H9 (cell line): ENCODE measurements around the gene PASD1. TPM values are rescaled to one million over a fixed set of nuclear protein-coding genes. Genes with fewer than 3 reads are reported as not detected.

Source experiments
- DNase-seq: peaks from one replicate; pipeline ENCODE4 v3.0.0-alpha.2; 2017
- H2AFZ ChIP-seq: one replicate; pipeline ENCODE4 v1.6.1; 2013; ENCODE audit warnings: mild to moderate bottlenecking, low read length, control low read depth, moderate library complexity
- H2AK5ac ChIP-seq: 2 replicates; pipeline ENCODE4 v1.6.1; 2013; ENCODE audit warnings: low read length, control low read depth, mixed read lengths; ENCODE audit not compliant: insufficient read length
- H2BK120ac ChIP-seq: one replicate; pipeline ENCODE4 v1.6.1; 2013; ENCODE audit warnings: low read depth, mild to moderate bottlenecking, low read length, control low read depth, inconsistent platforms; ENCODE audit not compliant: poor library complexity, severe bottlenecking
- H2BK12ac ChIP-seq: 2 replicates; pipeline ENCODE4 v1.6.1; 2013; ENCODE audit warnings: low read length, control low read depth, mixed read lengths, low read depth; ENCODE audit not compliant: insufficient read length
- H2BK15ac ChIP-seq: 2 replicates; pipeline ENCODE4 v1.6.1; 2013; ENCODE audit warnings: low read depth, low read length, control low read depth
- H2BK20ac ChIP-seq: one replicate; pipeline ENCODE4 v1.6.1; 2013; ENCODE audit warnings: low read depth, mild to moderate bottlenecking, low read length, control low read depth, inconsistent platforms; ENCODE audit not compliant: poor library complexity, severe bottlenecking
- H2BK5ac ChIP-seq: 2 replicates; pipeline ENCODE4 v1.6.1; 2013; ENCODE audit warnings: low read length, control low read depth, mixed read lengths; ENCODE audit not compliant: insufficient read length
- H3K14ac ChIP-seq: 2 replicates; pipeline ENCODE4 v1.6.1; 2013; ENCODE audit warnings: low read length, control low read depth; ENCODE audit not compliant: insufficient read depth
- H3K18ac ChIP-seq: 2 replicates; pipeline ENCODE4 v1.6.1; 2013; ENCODE audit warnings: low read depth, mild to moderate bottlenecking, mixed read lengths, low read length, control low read depth; ENCODE audit not compliant: insufficient read length
- H3K23ac ChIP-seq: 2 replicates; pipeline ENCODE4 v1.6.1; 2013; ENCODE audit warnings: low read length, control low read depth, mixed read lengths, low read depth; ENCODE audit not compliant: insufficient read length
- H3K23me2 ChIP-seq: 2 replicates; pipeline ENCODE4 v1.6.1; 2013; ENCODE audit warnings: low read depth, mild to moderate bottlenecking, mixed read lengths, low read length, control low read depth; ENCODE audit not compliant: insufficient read length, poor library complexity, severe bottlenecking
- H3K27ac ChIP-seq: 2 replicates; pipeline ENCODE4 v1.5.1; 2013; ENCODE audit warnings: low read length, control low read depth, mixed read lengths, low read depth; ENCODE audit not compliant: insufficient read length
- H3K27me3 ChIP-seq: 2 replicates; pipeline ENCODE4 v1.6.1; 2013; ENCODE audit warnings: low read length, control low read depth, inconsistent platforms; ENCODE audit not compliant: insufficient read depth
- H3K4ac ChIP-seq: 2 replicates; pipeline ENCODE4 v1.6.1; 2013; ENCODE audit warnings: low read depth, mild to moderate bottlenecking, control low read depth, inconsistent platforms, low read length, moderate library complexity
- H3K4me1 ChIP-seq: 2 replicates; pipeline ENCODE4 v1.6.1; 2013; ENCODE audit warnings: low read length, control low read depth, inconsistent platforms; ENCODE audit not compliant: insufficient read depth
- H3K4me2 ChIP-seq: 2 replicates; pipeline ENCODE4 v1.6.1; 2013; ENCODE audit warnings: low read length, control low read depth, mixed read lengths; ENCODE audit not compliant: insufficient read length, insufficient read depth
- H3K56ac ChIP-seq: 2 replicates; pipeline ENCODE4 v1.6.1; 2013; ENCODE audit warnings: low read depth, mild to moderate bottlenecking, mixed read lengths, low read length, control low read depth; ENCODE audit not compliant: insufficient read length
- H3K79me1 ChIP-seq: 2 replicates; pipeline ENCODE4 v1.6.1; 2013; ENCODE audit warnings: low read depth, mild to moderate bottlenecking, moderate library complexity, low read length, control low read depth, inconsistent platforms; ENCODE audit not compliant: insufficient read depth, poor library complexity, severe bottlenecking
- H3K79me2 ChIP-seq: 2 replicates; pipeline ENCODE4 v1.6.1; 2013; ENCODE audit warnings: low read length, control low read depth, inconsistent platforms; ENCODE audit not compliant: insufficient read depth
- H3K9ac ChIP-seq: 2 replicates; pipeline ENCODE4 v1.6.1; 2013; ENCODE audit warnings: low read length, control low read depth, mixed read lengths; ENCODE audit not compliant: insufficient read length; ENCODE audit errors: extremely low read depth
- H3K9me3 ChIP-seq: one replicate; pipeline ENCODE4 v1.6.1; 2013; ENCODE audit warnings: low read depth, low read length, inconsistent platforms; ENCODE audit not compliant: control insufficient read depth
- H3T11ph ChIP-seq: one replicate; pipeline ENCODE4 v1.6.1; 2013; ENCODE audit warnings: mild to moderate bottlenecking, low read length, control low read depth, inconsistent platforms
- H4K20me1 ChIP-seq: one replicate; pipeline ENCODE4 v1.6.1; 2013; ENCODE audit not compliant: control insufficient read depth, insufficient read length, insufficient read depth
- H4K5ac ChIP-seq: 2 replicates; pipeline ENCODE4 v1.6.1; 2013; ENCODE audit warnings: low read depth, mild to moderate bottlenecking, mixed read lengths, low read length, control low read depth; ENCODE audit not compliant: insufficient read length
- H4K8ac ChIP-seq: replicated peaks from 2 replicates; pipeline ENCODE4 v1.6.1; 2013; ENCODE audit warnings: low read length, control low read depth, mixed read lengths, low read depth; ENCODE audit not compliant: insufficient read length
- H4K91ac ChIP-seq: 2 replicates; pipeline ENCODE4 v1.6.1; 2013; ENCODE audit warnings: low read depth, mild to moderate bottlenecking, moderate library complexity, mixed read lengths, low read length, control low read depth; ENCODE audit not compliant: insufficient read length
- H3K27ac Mint-ChIP-seq, 3 experiments: 2 replicates in 2 of 3; 3 replicates in 1 of 3; pipeline ENCODE4 v1.8.0; 2020 to 2021; ENCODE audit warnings: mixed read lengths in 3 of 3, mild to moderate bottlenecking in 1 of 3, moderate library complexity in 1 of 3
- H3K27me3 Mint-ChIP-seq: 2 replicates; pipeline ENCODE4 v1.8.0; 2021; ENCODE audit warnings: low read depth, mild to moderate bottlenecking, moderate library complexity, mixed read lengths
- H3K36me3 Mint-ChIP-seq, 3 experiments: 2 replicates in 2 of 3; 3 replicates in 1 of 3; pipeline ENCODE4 v1.8.0; 2020 to 2021; ENCODE audit warnings: low read depth in 3 of 3, mixed read lengths in 3 of 3; ENCODE audit not compliant: insufficient read depth in 1 of 3
- H3K4me1 Mint-ChIP-seq, 2 experiments: 2 replicates each; pipeline ENCODE4 v1.8.0; 2020; ENCODE audit warnings: mixed read lengths in 2 of 2
- H3K4me3 Mint-ChIP-seq, 2 experiments: 2 replicates in 1 of 2; 3 replicates in 1 of 2; pipeline ENCODE4 v1.8.0; 2020 to 2021; ENCODE audit warnings: mild to moderate bottlenecking in 2 of 2, mixed read lengths in 2 of 2, moderate library complexity in 1 of 2
- H3K9me3 Mint-ChIP-seq, 2 experiments: 2 replicates in 1 of 2; 3 replicates in 1 of 2; pipeline ENCODE4 v1.8.0; 2020; ENCODE audit warnings: mild to moderate bottlenecking in 2 of 2, mixed read lengths in 2 of 2, moderate library complexity in 1 of 2
- CTCF ChIP-seq: fragments of 200-600 bp; sonication (generic); conservative IDR thresholded peaks from 3 replicates; pipeline ENCODE4 v1.8.0; 2021; ENCODE audit warnings: antibody characterized with exemption, mild to moderate bottlenecking
- total RNA-seq: library from RNA; stranded (reverse); gene quantifications from 2 replicates; pipeline ENCODE4 v1.2.1, GENCODE V29; 2021

Gene PASD1
- total RNA-seq, 1 experiment from 2014 or later = not detected

GRCh38 chrX:151536571-151536970 is 26.9 kb upstream of the PASD1 start:
- Histone ChIP-seq H2BK12ac (no peak overlapping the region), H3T11ph (no peak overlapping the region), H4K5ac (no peak overlapping the region), H3K4me2 (no peak overlapping the region), H2AK5ac (no peak overlapping the region), H3K23me2 (no peaks in the 10 kb centered on the region), H3K14ac (no peak overlapping the region), H2AFZ (no peak overlapping the region), H3K9ac (no peak overlapping the region), H3K18ac (no peak overlapping the region), H3K9me3 (peaks cover 29% of the 10 kb centered on the region), H3K79me2 (no peaks in the 10 kb centered on the region), H4K20me1 (no peaks in the 10 kb centered on the region), H3K23ac (no peak overlapping the region), H2BK15ac (no peak overlapping the region), H3K79me1 (no peaks in the 10 kb centered on the region), H4K91ac (no peak overlapping the region), H2BK5ac (no peak overlapping the region), H3K56ac (no peak overlapping the region), H3K27ac (no peak overlapping the region), H3K27me3 (no peaks in the 10 kb centered on the region), H3K4me1 (no peaks in the 10 kb centered on the region), H4K8ac (no peak overlapping the region), H2BK120ac (no peak overlapping the region), H2BK20ac (no peak overlapping the region), H3K4ac (no peak overlapping the region)
- no peak overlapping the region for H3K4me3 Mint-ChIP-seq
- 0 out of 2 replicates have a peak, but pooled peaks cover 1% of the 10 kb centered on the region for H3K27me3 Mint-ChIP-seq
- H3K36me3 Mint-ChIP-seq = peaks cover 0 to 9% (median 3%) of the 10 kb centered on the region in 3 experiments; a peak in 3 of 7 replicates
- H3K27ac Mint-ChIP-seq = no peak overlapping the region
- peaks cover 3 to 5% of the 10 kb centered on the region in 2 experiments; a peak in 3 of 4 replicates for H3K4me1 Mint-ChIP-seq
- no peak for TF ChIP-seq CTCF
- DNase-seq = no peak
- peaks cover 47 to 58% of the 10 kb centered on the region in 2 experiments for H3K9me3 Mint-ChIP-seq
